Nephron (organoid): ENCODE data around the gene UBE2U.

Experiments used
- H3K27ac Mint-ChIP-seq, 3 experiments: 2 replicates each; pipeline ENCODE4 v1.8.0; 2020; ENCODE audit warnings: mixed read lengths in 3 of 3, mild to moderate bottlenecking in 2 of 3, moderate library complexity in 1 of 3
- H3K27me3 Mint-ChIP-seq: 2 replicates; pipeline ENCODE4 v1.8.0; 2021; ENCODE audit warnings: low read depth, mild to moderate bottlenecking, moderate library complexity, mixed read lengths
- H3K36me3 Mint-ChIP-seq: 2 replicates; pipeline ENCODE4 v1.8.0; 2020; ENCODE audit warnings: low read depth, mixed read lengths
- H3K4me1 Mint-ChIP-seq: 2 replicates; pipeline ENCODE4 v1.8.0; 2020; ENCODE audit warnings: mixed read lengths
- H3K4me3 Mint-ChIP-seq, 3 experiments: 2 replicates each; pipeline ENCODE4 v1.8.0; 2020; ENCODE audit warnings: mild to moderate bottlenecking in 3 of 3, mixed read lengths in 3 of 3, moderate library complexity in 2 of 3
- H3K9me3 Mint-ChIP-seq: 2 replicates; pipeline ENCODE4 v1.8.0; 2020; ENCODE audit warnings: mixed read lengths
- TF ChIP-seq, protein P1 (sequence below), 3 experiments: fragments of 200-600 bp; sonication (generic); IDR thresholded peaks; one replicate each; pipeline ENCODE4 v1.5.0; 2021; ENCODE audit warnings: antibody characterized with exemption in 3 of 3; ENCODE audit not compliant: unreplicated experiment in 3 of 3

Gene UBE2U

DNA sequence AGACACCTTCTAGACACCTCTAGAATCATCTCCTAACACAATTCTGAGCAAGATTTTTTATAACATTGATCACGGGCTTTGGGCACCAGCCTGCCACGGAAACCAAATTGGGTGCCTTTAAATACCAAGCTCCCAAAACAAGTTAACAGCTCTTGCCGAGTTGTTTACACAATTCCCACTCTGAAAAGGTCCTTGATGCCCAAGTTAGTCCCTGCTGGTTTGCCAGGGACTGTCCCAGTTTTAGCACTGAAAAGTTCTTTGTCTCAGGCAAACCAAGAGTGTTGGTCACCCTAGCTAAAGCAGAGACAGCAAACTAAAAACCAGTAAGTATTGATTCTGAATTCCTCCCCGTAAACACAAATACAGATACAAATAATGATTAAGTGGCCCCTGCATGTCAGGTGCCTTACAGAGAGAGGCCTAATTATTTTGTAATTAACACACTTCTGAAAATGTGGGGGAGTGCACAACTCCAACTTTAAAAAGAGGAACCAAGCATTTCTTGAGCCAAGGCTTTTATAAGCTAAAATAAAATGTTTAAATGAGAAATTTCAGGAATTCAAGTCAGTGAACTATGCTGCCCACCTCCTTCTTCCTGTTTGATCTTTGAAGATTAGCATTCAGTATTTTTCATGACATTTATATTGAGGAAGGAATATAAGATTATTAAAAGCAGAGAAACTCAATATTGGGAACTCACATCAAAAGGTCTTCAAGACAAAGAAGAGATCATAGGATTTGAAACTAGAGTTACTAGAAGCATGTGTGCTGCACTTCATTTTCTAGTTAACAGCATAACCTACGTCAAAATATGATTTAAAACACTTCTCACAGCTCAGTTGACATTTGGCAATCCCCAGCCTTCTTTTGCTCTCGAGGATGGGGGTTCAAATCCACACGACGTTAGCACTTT, 9.0 kb upstream of the UBE2U start:
- Mint-ChIP-seq H3K36me3 (peaks cover 3% of the 10 kb centered on the region), H3K27ac (peak overlapping the region; percentile 96 to 97 (median 96)), H3K4me1 (peaks cover 43% of the 10 kb centered on the region), H3K4me3 (peak overlapping the region in 2 of 3 experiments; percentile 23), H3K27me3 (peaks cover 3% of the 10 kb centered on the region), H3K9me3 (peaks cover 6% of the 10 kb centered on the region)
- TF ChIP-seq, protein P1, sequence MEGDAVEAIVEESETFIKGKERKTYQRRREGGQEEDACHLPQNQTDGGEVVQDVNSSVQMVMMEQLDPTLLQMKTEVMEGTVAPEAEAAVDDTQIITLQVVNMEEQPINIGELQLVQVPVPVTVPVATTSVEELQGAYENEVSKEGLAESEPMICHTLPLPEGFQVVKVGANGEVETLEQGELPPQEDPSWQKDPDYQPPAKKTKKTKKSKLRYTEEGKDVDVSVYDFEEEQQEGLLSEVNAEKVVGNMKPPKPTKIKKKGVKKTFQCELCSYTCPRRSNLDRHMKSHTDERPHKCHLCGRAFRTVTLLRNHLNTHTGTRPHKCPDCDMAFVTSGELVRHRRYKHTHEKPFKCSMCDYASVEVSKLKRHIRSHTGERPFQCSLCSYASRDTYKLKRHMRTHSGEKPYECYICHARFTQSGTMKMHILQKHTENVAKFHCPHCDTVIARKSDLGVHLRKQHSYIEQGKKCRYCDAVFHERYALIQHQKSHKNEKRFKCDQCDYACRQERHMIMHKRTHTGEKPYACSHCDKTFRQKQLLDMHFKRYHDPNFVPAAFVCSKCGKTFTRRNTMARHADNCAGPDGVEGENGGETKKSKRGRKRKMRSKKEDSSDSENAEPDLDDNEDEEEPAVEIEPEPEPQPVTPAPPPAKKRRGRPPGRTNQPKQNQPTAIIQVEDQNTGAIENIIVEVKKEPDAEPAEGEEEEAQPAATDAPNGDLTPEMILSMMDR (IDR thresholded peaks at IDR 0.05; ENCODE audit: unreplicated experiment in 3 of 3), result no peak

GRCh38 chr1:64195081-64195395, 8.4 kb upstream of the UBE2U start:
- H3K27me3 Mint-ChIP-seq, result peaks cover 3% of the 10 kb centered on the region
- TF ChIP-seq, protein P1 (IDR thresholded peaks at IDR 0.05; ENCODE audit: unreplicated experiment in 3 of 3), result no peak
- H3K27ac Mint-ChIP-seq, result peak overlapping the region; percentile 96 to 97 (median 96)
- H3K4me1 Mint-ChIP-seq, result peaks cover 43% of the 10 kb centered on the region
- peaks cover 6% of the 10 kb centered on the region for H3K9me3 Mint-ChIP-seq
- H3K36me3 Mint-ChIP-seq, result peaks cover 3% of the 10 kb centered on the region
- peak overlapping the region in 2 of 3 experiments; percentile 23 for H3K4me3 Mint-ChIP-seq

GRCh38 chr1:64196074-64196870, 7.2 kb upstream of the UBE2U start:
- H3K27me3 Mint-ChIP-seq, result peaks cover 3% of the 10 kb centered on the region
- TF ChIP-seq, protein P1 (IDR thresholded peaks at IDR 0.05; ENCODE audit: unreplicated experiment in 3 of 3), result no peak
- peaks cover 43% of the 10 kb centered on the region for H3K4me1 Mint-ChIP-seq
- peaks cover 6% of the 10 kb centered on the region for H3K9me3 Mint-ChIP-seq
- H3K27ac Mint-ChIP-seq, result peak overlapping the region; percentile 18 to 96 (median 96)
- no peak overlapping the region for H3K4me3 Mint-ChIP-seq
- peaks cover 3% of the 10 kb centered on the region for H3K36me3 Mint-ChIP-seq

GRCh38 chr1:64197076-64197475, 6.3 kb upstream of the UBE2U start:
- peaks cover 3% of the 10 kb centered on the region for H3K27me3 Mint-ChIP-seq
- H3K27ac Mint-ChIP-seq, result no peak overlapping the region
- TF ChIP-seq, protein P1 (IDR thresholded peaks at IDR 0.05; ENCODE audit: unreplicated experiment in 3 of 3), result no peak
- no peak overlapping the region for H3K4me3 Mint-ChIP-seq
- H3K4me1 Mint-ChIP-seq, result peaks cover 43% of the 10 kb centered on the region
- H3K9me3 Mint-ChIP-seq, result peaks cover 6% of the 10 kb centered on the region
- H3K36me3 Mint-ChIP-seq, result peaks cover 3% of the 10 kb centered on the region

GRCh38 chr1:64199154-64199553, 4.3 kb upstream of the UBE2U start:
- no peak overlapping the region for H3K4me3 Mint-ChIP-seq
- TF ChIP-seq, protein P1 (IDR thresholded peaks at IDR 0.05; ENCODE audit: unreplicated experiment in 3 of 3), result no peak
- no peak overlapping the region for H3K27ac Mint-ChIP-seq
- peaks cover 10% of the 10 kb centered on the region for H3K9me3 Mint-ChIP-seq
- H3K4me1 Mint-ChIP-seq, result peaks cover 31% of the 10 kb centered on the region
- peaks cover 7% of the 10 kb centered on the region for H3K36me3 Mint-ChIP-seq
- peaks cover 3% of the 10 kb centered on the region for H3K27me3 Mint-ChIP-seq
